GM18909 (cell line): Measurements from ENCODE around the gene LIMCH1.
"Not testable (repeated sequence)": the region's sequence is repeated elsewhere in the genome, so short reads cannot be mapped to it uniquely, and the experiment has no call there.

Experiments
- ATAC-seq: cut with Tn5 transposase; IDR thresholded peaks from one replicate; pipeline ENCODE4 v1.9.1; 2021; ENCODE audit warnings: mild to moderate bottlenecking; ENCODE audit not compliant: unreplicated experiment, poor library complexity

LIMCH1 gene

GRCh38 chr4:41665636-41666207, 127.8 kb downstream of the LIMCH1 start:
- no peak for ATAC-seq

- no peak for ATAC-seq
Measured at GRCh38 chr4:41668024-41668423, 130.1 kb downstream of the LIMCH1 start.

GRCh38 chr4:41670530-41670929, 132.6 kb downstream of the LIMCH1 start:
- no peak for ATAC-seq

GRCh38 chr4:41670982-41671381, 133.0 kb downstream of the LIMCH1 start:
- no peak for ATAC-seq

GRCh38 chr4:41678086-41678816, 140.3 kb downstream of the LIMCH1 start:
- ATAC-seq, result no peak

- no peak for ATAC-seq
Measured at GRCh38 chr4:41678951-41679350, 141.0 kb downstream of the LIMCH1 start.

- no peak for ATAC-seq
Measured at GRCh38 chr4:41679991-41680390, 142.0 kb downstream of the LIMCH1 start.

GRCh38 chr4:41681054-41681453, 143.1 kb downstream of the LIMCH1 start:
- no peak for ATAC-seq

GRCh38 chr4:41683326-41683725, 145.4 kb downstream of the LIMCH1 start:
- no peak for ATAC-seq

- no peak for ATAC-seq
Measured at GRCh38 chr4:41686893-41687292, 148.9 kb downstream of the LIMCH1 start.

- no peak for ATAC-seq
Measured at GRCh38 chr4:41687971-41688370, 150.0 kb downstream of the LIMCH1 start.

GRCh38 chr4:41692717-41693345, 154.9 kb downstream of the LIMCH1 start:
- ATAC-seq, result peak; percentile 91

- no peak for ATAC-seq
Measured at GRCh38 chr4:41693629-41694028, 155.7 kb downstream of the LIMCH1 start.

GRCh38 chr4:41696131-41696530, 158.2 kb downstream of the LIMCH1 start:
- ATAC-seq, result no peak

- ATAC-seq, result no peak
Measured at GRCh38 chr4:41696763-41697162, 158.8 kb downstream of the LIMCH1 start.

- no peak for ATAC-seq
Measured at GRCh38 chr4:41701983-41702382, 164.0 kb downstream of the LIMCH1 start.

GRCh38 chr4:41702770-41703169, 164.8 kb downstream of the LIMCH1 start:
- no peak for ATAC-seq

- ATAC-seq, result no peak
Measured at GRCh38 chr4:41703785-41704184, 165.8 kb downstream of the LIMCH1 start.

GRCh38 chr4:41709844-41710481, 172.0 kb downstream of the LIMCH1 start:
- no peak for ATAC-seq

GRCh38 chr4:41711654-41712053, 173.7 kb downstream of the LIMCH1 start:
- ATAC-seq, result not testable (repeated sequence)

GRCh38 chr4:41712425-41712824, 174.5 kb downstream of the LIMCH1 start:
- ATAC-seq, result no peak
